Skeletal muscle satellite cell (primary cell): ENCODE results near the gene TAF1.
"Not testable (repeated sequence)": the region's sequence is repeated elsewhere in the genome, so short reads cannot be mapped to it uniquely, and the experiment has no call there.

Experiments
- H3K27me3 ChIP-seq: 2 replicates; pipeline ENCODE4 v1.7.0; 2013; ENCODE audit warnings: low read length; ENCODE audit not compliant: control insufficient read depth, insufficient read depth
- H3K36me3 ChIP-seq: 2 replicates; pipeline ENCODE4 v1.7.0; 2013; ENCODE audit warnings: mild to moderate bottlenecking, control low read depth, low read length; ENCODE audit not compliant: insufficient read depth
- H3K4me1 ChIP-seq: 2 replicates; pipeline ENCODE4 v1.7.0; 2013; ENCODE audit warnings: low read length; ENCODE audit not compliant: control insufficient read depth, insufficient read depth
- H3K4me2 ChIP-seq: 2 replicates; pipeline ENCODE4 v1.7.0; 2013; ENCODE audit warnings: mild to moderate bottlenecking, low read length
- H3K4me3 ChIP-seq: 2 replicates; pipeline ENCODE4 v1.7.0; 2013; ENCODE audit warnings: low read length
- H3K9ac ChIP-seq: 2 replicates; pipeline ENCODE4 v1.7.0; 2013; ENCODE audit warnings: mild to moderate bottlenecking, low read depth, low read length, moderate library complexity
- H3K9me3 ChIP-seq: replicated peaks from 2 replicates; pipeline ENCODE4 v1.7.0; 2013; ENCODE audit warnings: mild to moderate bottlenecking, control low read depth, low read length

The TAF1 gene

GRCh38 chrX:71439420-71439819 lies 73.3 kb downstream of the TAF1 start:
- Histone ChIP-seq H3K27me3 (no peaks in the 10 kb centered on the region), H3K9me3 (no peaks in the 10 kb centered on the region), H3K4me2 (no peak overlapping the region), H3K9ac (no peak overlapping the region), H3K4me1 (no peaks in the 10 kb centered on the region), H3K36me3 (peaks cover 3% of the 10 kb centered on the region), H3K4me3 (no peak overlapping the region)

DNA sequence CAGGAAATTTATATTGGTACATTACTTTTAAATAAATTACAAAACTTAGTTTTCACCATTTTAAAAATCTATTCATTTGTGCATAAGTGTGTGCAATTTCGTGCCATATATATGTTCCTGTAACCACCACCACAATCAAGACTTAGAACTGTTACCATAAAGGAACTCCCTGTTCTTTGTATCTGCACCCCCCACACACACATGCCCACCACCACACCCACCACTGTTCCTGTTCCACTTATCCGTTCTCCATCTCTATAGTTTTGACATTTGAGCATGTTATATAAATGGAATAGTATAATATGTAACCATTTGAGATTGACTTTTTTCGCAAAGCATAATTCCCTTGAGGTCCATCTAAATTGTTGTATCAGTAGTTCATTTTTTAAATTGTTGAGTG lies 73.7 kb downstream of the TAF1 start:
- no peaks in the 10 kb centered on the region for H3K4me1 ChIP-seq
- peaks cover 3% of the 10 kb centered on the region for H3K36me3 ChIP-seq
- H3K4me3 ChIP-seq: no peak overlapping the region
- no peak overlapping the region for H3K9ac ChIP-seq
- no peaks in the 10 kb centered on the region for H3K27me3 ChIP-seq
- no peak overlapping the region for H3K4me2 ChIP-seq
- no peaks in the 10 kb centered on the region for H3K9me3 ChIP-seq

GRCh38 chrX:71440401-71440800 lies 74.2 kb downstream of the TAF1 start:
- H3K36me3 ChIP-seq: peaks cover 3% of the 10 kb centered on the region
- no peaks in the 10 kb centered on the region for H3K4me1 ChIP-seq
- H3K9me3 ChIP-seq: no peaks in the 10 kb centered on the region
- H3K27me3 ChIP-seq: no peaks in the 10 kb centered on the region
- H3K4me2 ChIP-seq: no peak overlapping the region
- no peak overlapping the region for H3K4me3 ChIP-seq
- H3K9ac ChIP-seq: no peak overlapping the region

GRCh38 chrX:71441809-71442208 lies 75.7 kb downstream of the TAF1 start:
- H3K9me3 ChIP-seq: not testable (repeated sequence)

GRCh38 chrX:71450433-71451106 lies 84.4 kb downstream of the TAF1 start:
- H3K36me3 ChIP-seq: peaks cover 7% of the 10 kb centered on the region
- no peaks in the 10 kb centered on the region for H3K9me3 ChIP-seq
- no peak overlapping the region for H3K9ac ChIP-seq
- no peaks in the 10 kb centered on the region for H3K27me3 ChIP-seq
- no peaks in the 10 kb centered on the region for H3K4me1 ChIP-seq
- no peak overlapping the region for H3K4me2 ChIP-seq
- no peak overlapping the region for H3K4me3 ChIP-seq

More at GRCh38 chrX:71441809-71442208, 75.7 kb downstream of the TAF1 start:
- not testable (repeated sequence) for H3K4me3 ChIP-seq, H3K36me3 ChIP-seq, H3K4me1 ChIP-seq, H3K4me2 ChIP-seq, H3K9ac ChIP-seq, H3K27me3 ChIP-seq

DNA sequence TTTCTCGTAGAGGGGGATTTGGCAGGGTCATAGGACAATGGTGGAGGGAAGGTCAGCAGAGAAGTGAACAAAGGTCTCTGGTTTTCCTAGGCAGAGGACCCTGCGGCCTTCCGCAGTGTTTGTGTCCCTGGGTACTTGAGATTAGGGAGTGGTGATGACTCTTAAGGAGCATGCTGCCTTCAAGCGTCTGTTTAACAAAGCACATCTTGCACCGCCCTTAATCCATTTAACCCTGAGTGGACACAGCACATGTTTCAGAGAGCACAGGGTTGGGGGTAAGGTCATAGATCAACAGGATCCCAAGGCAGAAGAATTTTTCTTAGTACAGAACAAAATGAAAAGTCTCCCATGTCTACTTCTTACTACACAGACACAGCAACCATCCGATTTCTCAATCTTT lies 85.4 kb downstream of the TAF1 start:
- not testable (repeated sequence) for H3K9me3 ChIP-seq, H3K27me3 ChIP-seq, H3K4me2 ChIP-seq, H3K4me3 ChIP-seq, H3K9ac ChIP-seq, H3K4me1 ChIP-seq, H3K36me3 ChIP-seq

DNA sequence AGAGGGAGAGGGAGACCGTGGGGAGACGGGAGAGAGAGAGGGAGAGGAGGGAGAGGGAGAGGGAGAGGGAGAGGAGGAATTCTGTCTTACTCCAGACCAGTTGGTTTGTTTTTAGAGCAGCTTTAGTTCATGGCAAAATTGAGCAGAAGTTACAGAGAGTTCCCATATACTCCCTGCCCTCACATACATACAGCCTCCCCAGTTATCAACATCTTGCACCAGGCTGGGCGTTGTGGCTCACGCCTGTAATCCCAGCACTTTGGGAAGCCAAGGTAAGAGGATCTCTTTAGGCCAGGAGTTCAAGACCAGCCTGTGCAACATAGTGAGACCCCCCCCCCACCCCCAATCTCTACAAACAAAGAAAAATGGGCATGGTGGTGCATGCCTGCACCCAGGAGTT lies 86.9 kb downstream of the TAF1 start:
- H3K9ac ChIP-seq: no peak overlapping the region
- no peaks in the 10 kb centered on the region for H3K27me3 ChIP-seq
- peaks cover 12% of the 10 kb centered on the region for H3K36me3 ChIP-seq
- H3K9me3 ChIP-seq: no peaks in the 10 kb centered on the region
- H3K4me3 ChIP-seq: no peak overlapping the region
- H3K4me2 ChIP-seq: no peak overlapping the region
- no peaks in the 10 kb centered on the region for H3K4me1 ChIP-seq

- H3K9me3 ChIP-seq: no peaks in the 10 kb centered on the region
- H3K27me3 ChIP-seq: no peaks in the 10 kb centered on the region
- H3K9ac ChIP-seq: no peak overlapping the region
- peaks cover 21% of the 10 kb centered on the region for H3K36me3 ChIP-seq
- no peak overlapping the region for H3K4me3 ChIP-seq
- no peaks in the 10 kb centered on the region for H3K4me1 ChIP-seq
- H3K4me2 ChIP-seq: no peak overlapping the region
Measured at GRCh38 chrX:71454222-71454621, 88.1 kb downstream of the TAF1 start.

- Histone ChIP-seq H3K27me3 (no peaks in the 10 kb centered on the region), H3K9ac (no peak overlapping the region), H3K4me2 (no peak overlapping the region), H3K36me3 (peaks cover 42% of the 10 kb centered on the region), H3K9me3 (no peaks in the 10 kb centered on the region), H3K4me3 (no peak overlapping the region), H3K4me1 (no peaks in the 10 kb centered on the region)
Measured at GRCh38 chrX:71458866-71459265, 92.7 kb downstream of the TAF1 start.

GRCh38 chrX:71464968-71465367 lies 98.8 kb downstream of the TAF1 start:
- Histone ChIP-seq H3K4me1 (no peaks in the 10 kb centered on the region), H3K4me2 (no peak overlapping the region), H3K27me3 (no peaks in the 10 kb centered on the region), H3K4me3 (no peak overlapping the region), H3K9me3 (no peaks in the 10 kb centered on the region), H3K36me3 (peaks cover 30% of the 10 kb centered on the region), H3K9ac (no peak overlapping the region)

DNA sequence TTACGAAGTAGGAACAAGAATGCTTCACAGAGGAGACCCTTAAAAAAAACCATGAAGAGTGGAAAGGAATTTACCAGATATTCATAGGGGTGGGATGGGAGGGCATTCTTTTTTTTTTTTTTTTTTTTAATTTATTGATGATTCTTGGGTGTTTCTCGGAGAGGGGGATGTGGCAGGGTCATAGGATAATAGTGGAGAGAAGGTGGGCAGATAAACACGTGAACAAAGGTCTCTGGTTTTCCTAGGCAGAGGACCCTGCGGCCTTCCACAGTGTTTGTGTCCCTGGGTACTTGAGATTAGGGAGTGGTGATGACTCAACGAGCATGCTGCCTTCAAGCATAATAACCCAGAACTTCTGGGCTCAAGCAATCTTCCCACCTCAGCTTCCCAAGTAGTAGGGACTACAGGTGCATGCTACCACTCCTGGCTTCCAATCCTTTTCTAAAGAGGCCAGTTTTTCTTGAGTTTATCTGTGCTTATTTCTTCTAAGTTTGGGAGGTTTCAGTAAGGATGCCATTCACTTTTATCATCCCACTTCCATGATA lies 100.9 kb downstream of the TAF1 start:
- Histone ChIP-seq H3K27me3 (no peaks in the 10 kb centered on the region), H3K4me3 (no peak overlapping the region), H3K9ac (no peak overlapping the region), H3K4me1 (no peaks in the 10 kb centered on the region), H3K4me2 (no peak overlapping the region), H3K9me3 (no peaks in the 10 kb centered on the region), H3K36me3 (peaks cover 11% of the 10 kb centered on the region)

DNA sequence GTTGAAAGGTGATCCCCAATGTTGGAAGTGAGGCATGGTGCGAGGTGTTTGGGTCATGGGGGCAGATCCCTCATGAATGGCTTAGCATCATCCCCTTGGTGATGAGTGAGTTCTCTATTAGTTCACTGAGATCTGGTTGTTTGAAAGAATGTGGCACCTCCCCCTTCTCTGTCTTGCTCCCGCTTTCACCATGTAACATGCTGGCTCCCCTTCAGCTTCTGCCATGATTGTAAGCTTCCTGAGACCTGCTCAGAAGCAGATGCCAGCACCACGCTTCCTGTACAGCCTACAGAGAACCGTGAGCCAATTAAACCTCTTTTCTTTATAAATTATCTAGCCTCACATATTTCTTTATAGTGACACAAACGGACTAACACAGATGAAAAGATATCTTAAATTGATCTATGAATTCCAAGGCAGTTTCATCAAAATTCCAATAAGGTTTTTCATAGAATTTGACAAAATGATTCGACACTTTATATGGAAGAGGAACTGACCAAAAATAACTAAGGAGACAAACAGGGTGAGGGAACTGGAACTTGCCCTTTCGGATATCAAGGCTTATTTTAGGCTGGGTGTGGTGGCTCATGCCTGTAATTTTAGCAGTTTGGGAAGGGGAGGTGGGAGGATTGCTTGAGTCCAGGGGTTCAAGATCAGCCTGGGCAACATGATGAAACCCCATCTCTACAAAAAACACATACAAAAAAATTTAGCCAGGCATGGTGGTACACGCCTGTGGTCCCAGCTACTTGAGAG lies 109.8 kb downstream of the TAF1 start:
- no peaks in the 10 kb centered on the region for H3K27me3 ChIP-seq
- H3K36me3 ChIP-seq: no peaks in the 10 kb centered on the region
- H3K9ac ChIP-seq: no peak overlapping the region
- no peaks in the 10 kb centered on the region for H3K9me3 ChIP-seq
- no peaks in the 10 kb centered on the region for H3K4me1 ChIP-seq
- no peak overlapping the region for H3K4me3 ChIP-seq
- no peak overlapping the region for H3K4me2 ChIP-seq
